Aorta (tissue), 5 donors: ENCODE results near the gene ZNF415. TPM values are rescaled to one million over a fixed set of nuclear protein-coding genes. Genes with fewer than 3 reads are reported as not detected.
"Not testable (repeated sequence)": the region's sequence is repeated elsewhere in the genome, so short reads cannot be mapped to it uniquely, and the experiment has no call there.

Source experiments
- ATAC-seq: fragments of 200-7000 bp; cut with Tn5 transposase; one replicate; pipeline ENCODE4 v1.9.1; 2022; ENCODE audit warnings: moderate library complexity; ENCODE audit not compliant: low FRiP score
- DNase-seq, 2 donors: peaks; one replicate each; pipeline ENCODE4 v3.0.0-alpha.2; 2020
- H3K27ac ChIP-seq, 2 donors: one replicate each; pipeline ENCODE4 v1.5.1; 2013; ENCODE audit warnings: low read length in 2 of 2, mild to moderate bottlenecking in 2 of 2, moderate library complexity in 2 of 2, control low read depth in 1 of 2, inconsistent platforms in 1 of 2, low read depth in 1 of 2
- H3K27me3 ChIP-seq, 2 donors: one replicate each; pipeline ENCODE4 v1.6.1; 2013; ENCODE audit warnings: control low read depth in 1 of 2, low read length in 1 of 2, mild to moderate bottlenecking in 1 of 2, moderate library complexity in 1 of 2; ENCODE audit not compliant: insufficient read depth in 2 of 2, control insufficient read depth in 1 of 2
- H3K36me3 ChIP-seq, 2 donors: one replicate each; pipeline ENCODE4 v1.6.1; 2013; ENCODE audit warnings: control low read depth in 1 of 2, low read length in 1 of 2, mild to moderate bottlenecking in 1 of 2; ENCODE audit not compliant: insufficient read depth in 2 of 2, control insufficient read depth in 1 of 2
- H3K4me1 ChIP-seq, 2 donors: one replicate each; pipeline ENCODE4 v1.6.1; 2013; ENCODE audit warnings: low read length in 2 of 2, control low read depth in 1 of 2, mild to moderate bottlenecking in 1 of 2, moderate library complexity in 1 of 2; ENCODE audit not compliant: insufficient read depth in 2 of 2, control insufficient read depth in 1 of 2
- H3K4me3 ChIP-seq, 2 donors: one replicate each; pipeline ENCODE4 v1.5.1; 2013; ENCODE audit warnings: low read length in 2 of 2, control low read depth in 1 of 2, mild to moderate bottlenecking in 1 of 2
- H3K9me3 ChIP-seq: one replicate; pipeline ENCODE4 v1.6.1; 2013; ENCODE audit warnings: mild to moderate bottlenecking, low read length; ENCODE audit not compliant: control insufficient read depth
- WGBS, 2 donors: extraction: QIAGEN DNeasy Blood & Tissue Kit; methylation state at CpG; one replicate each; pipeline ENCODE4 v1.1.7; 2013; 5-methylcytosine and 5-hydroxymethylcytosine counted together
- intact Hi-C, 2 donors: fragments of 100-400 bp; cut with DNase I; formaldehyde crosslinking; loops; one replicate each; pipeline versions ENCODE4 v1.14.2 to v1.15.0; 2022
- polyA plus RNA-seq, 2 donors: library from polyadenylated mRNA; stranded (reverse); fragments of 200-250 nt; gene quantifications; one replicate each; pipeline ENCODE4 v1.2.3, GENCODE V29; 2013
- total RNA-seq, 2 donors: library from RNA; stranded (reverse); fragmentation: NEBNext Ultra II Directional; extraction: Animal tissue kit (Norgen Biotek cat#: 25700); gene quantifications; one replicate each; pipeline ENCODE4 v1.2.1, GENCODE V29; 2021
- donor health status: healthy with polysubstance abuse.
- donor health status: Bipolar disorder and iron deficiency.
- donor health status: DM: no; HTN: no; CAD: no.
- donor health status: DM: no; HTN: no; CAD: no.
- donor health status: DM: yes; HTN: yes; CAD: no.

The ZNF415 gene
- total and polyA plus RNA-seq, 4 donors = 5.0 to 10.3 (median 8.9) TPM

DNA sequence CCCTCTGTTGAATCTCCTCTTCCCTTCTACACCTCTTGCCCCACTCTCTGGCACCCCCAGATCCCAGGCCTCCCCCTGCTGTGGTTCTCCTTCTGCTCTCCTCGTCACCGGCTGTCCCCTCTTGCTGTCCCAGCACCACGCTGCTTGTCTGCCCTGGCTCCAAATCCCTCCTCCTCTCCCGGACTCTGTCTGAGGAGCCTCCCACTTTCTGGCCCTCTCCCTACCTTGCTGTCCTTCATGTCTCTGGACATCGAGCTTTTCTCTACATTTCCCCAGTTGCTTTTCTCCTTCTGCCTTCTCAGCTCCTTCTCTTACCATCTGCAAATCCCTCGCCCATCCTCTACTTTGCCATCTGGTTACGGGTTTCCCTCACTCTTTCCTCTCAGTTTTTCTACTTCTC is 24.9 kb upstream of the ZNF415 start:
- H3K4me3 ChIP-seq = peak overlapping the region; percentile 65 to 78
- H3K9me3 ChIP-seq = no peaks in the 10 kb centered on the region
- no peak for ATAC-seq
- H3K27me3 ChIP-seq = no peaks in the 10 kb centered on the region
- no peak overlapping the region for H3K27ac ChIP-seq
- intact Hi-C loops = no loop called here
- 7 to 8% methylated on average over 7 of the region's 7 CpGs for WGBS, 2 donors
- DNase-seq = no peak
- H3K36me3 ChIP-seq = peaks cover 0 to 2% of the 10 kb centered on the region in 2 donors
- H3K4me1 ChIP-seq = no peaks in the 10 kb centered on the region

DNA sequence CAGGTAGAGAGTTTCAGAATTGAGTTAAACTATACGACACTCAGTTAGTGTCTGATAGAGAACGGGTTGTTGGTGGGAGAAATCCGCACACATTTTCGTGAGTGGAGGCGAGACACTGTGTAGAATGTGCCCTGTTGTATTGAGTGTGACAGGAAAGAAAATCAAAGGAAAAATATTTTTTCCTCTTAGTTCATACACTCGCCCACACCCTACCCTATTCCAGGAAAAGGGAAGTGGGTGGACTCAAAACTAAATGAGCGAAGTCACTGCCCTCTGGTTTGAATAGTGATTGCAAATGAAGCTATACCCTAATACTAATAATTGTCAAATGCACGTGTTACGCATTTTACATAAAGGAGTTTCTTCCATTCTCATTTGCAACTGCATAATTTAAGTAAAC is 24.1 kb upstream of the ZNF415 start:
- WGBS, 2 donors = 91 to 93% methylated on average over 9 of the region's 9 CpGs
- intact Hi-C loops = no loop called here
- Histone ChIP-seq H3K4me1 (no peaks in the 10 kb centered on the region), H3K9me3 (no peaks in the 10 kb centered on the region), H3K27me3 (no peaks in the 10 kb centered on the region), H3K36me3 (peaks cover 0 to 2% of the 10 kb centered on the region in 2 donors), H3K4me3 (no peak overlapping the region), H3K27ac (no peak overlapping the region)
- no peak for ATAC-seq
- no peak for DNase-seq

DNA sequence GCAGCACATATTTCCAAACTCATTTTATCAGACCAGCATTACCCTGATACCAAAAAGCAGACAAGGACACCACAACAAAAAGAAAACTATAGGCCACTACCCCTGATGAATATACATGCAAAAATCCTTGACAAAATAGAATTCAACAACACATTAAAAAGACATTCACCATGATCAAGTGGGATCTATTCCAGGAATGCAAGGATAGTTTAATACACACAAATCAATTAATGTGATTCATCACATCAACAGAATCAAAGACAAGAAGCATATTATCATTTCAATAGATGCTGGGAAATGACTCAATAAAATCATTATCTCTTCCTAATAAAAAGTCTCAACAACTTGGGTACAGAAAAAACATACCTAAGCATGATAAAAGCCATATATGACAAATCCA is 14.9 kb upstream of the ZNF415 start:
- Histone ChIP-seq H3K4me3 (no peak overlapping the region), H3K4me1 (no peaks in the 10 kb centered on the region), H3K36me3 (peaks cover 11 to 15% of the 10 kb centered on the region in 2 donors), H3K9me3 (peaks cover 27% of the 10 kb centered on the region), H3K27ac (no peak overlapping the region), H3K27me3 (no peaks in the 10 kb centered on the region)
- DNase-seq (no peak), ATAC-seq (no peak)
- intact Hi-C loops = no loop called here

DNA sequence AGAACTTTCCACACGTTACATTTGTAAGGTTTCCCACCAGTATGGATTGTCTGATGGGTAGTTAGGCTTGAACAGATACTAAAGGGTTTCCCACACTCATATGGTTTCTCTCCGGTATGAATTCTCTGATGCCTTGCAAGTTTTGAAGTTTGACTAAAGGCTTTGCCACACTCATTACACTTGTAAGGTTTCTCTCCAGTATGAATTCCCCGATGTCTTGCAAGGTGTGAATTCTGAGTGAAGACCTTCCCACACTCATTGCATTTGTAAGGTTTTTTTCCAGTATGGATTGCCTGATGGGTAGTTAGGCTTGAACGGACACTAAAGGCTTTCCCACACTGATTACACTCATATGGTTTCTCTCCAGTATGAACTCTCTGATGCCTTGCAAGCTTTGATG is 7.6 kb upstream of the ZNF415 start:
- ATAC-seq = no peak
- no peaks in the 10 kb centered on the region for H3K4me1 ChIP-seq
- H3K9me3 ChIP-seq = peaks cover 21% of the 10 kb centered on the region
- WGBS, 2 donors = 99% methylated on average over 4 of the region's 4 CpGs
- no peak overlapping the region for H3K27ac ChIP-seq
- H3K36me3 ChIP-seq = peaks cover 9 to 15% of the 10 kb centered on the region in 2 donors
- no peak for DNase-seq
- intact Hi-C loops = no loop called here
- no peaks in the 10 kb centered on the region for H3K27me3 ChIP-seq
- H3K4me3 ChIP-seq = peak overlapping the region in 1 of 2 donors; percentile 34

DNA sequence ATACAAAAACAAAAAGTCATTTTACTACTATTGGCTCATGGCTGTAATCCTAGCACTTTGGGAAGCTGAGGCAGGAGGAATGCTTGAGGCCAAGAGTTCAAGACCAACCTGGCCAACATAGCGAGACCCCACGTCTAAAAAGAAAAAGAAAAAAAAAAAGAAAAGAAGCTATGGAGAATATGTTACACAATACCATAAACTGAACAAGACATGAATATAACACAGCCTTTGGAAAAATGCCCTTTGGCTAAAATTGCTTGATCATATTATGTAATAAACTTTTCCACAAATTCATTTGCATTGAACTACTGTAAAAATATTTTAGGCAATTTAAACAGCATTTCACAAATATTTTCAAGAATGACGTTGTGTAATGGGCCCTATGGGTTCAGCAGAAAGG is 3.7 kb upstream of the ZNF415 start:
- ATAC-seq (no peak), DNase-seq (no peak)
- Histone ChIP-seq H3K27me3 (no peaks in the 10 kb centered on the region), H3K36me3 (peaks cover 3% of the 10 kb centered on the region in 2 donors), H3K27ac (no peak overlapping the region), H3K9me3 (peaks cover 13% of the 10 kb centered on the region), H3K4me3 (no peak overlapping the region), H3K4me1 (no peaks in the 10 kb centered on the region)
- 86 to 96% methylated on average over 3 of the region's 3 CpGs for WGBS, 2 donors
- intact Hi-C loops = no loop called here

DNA sequence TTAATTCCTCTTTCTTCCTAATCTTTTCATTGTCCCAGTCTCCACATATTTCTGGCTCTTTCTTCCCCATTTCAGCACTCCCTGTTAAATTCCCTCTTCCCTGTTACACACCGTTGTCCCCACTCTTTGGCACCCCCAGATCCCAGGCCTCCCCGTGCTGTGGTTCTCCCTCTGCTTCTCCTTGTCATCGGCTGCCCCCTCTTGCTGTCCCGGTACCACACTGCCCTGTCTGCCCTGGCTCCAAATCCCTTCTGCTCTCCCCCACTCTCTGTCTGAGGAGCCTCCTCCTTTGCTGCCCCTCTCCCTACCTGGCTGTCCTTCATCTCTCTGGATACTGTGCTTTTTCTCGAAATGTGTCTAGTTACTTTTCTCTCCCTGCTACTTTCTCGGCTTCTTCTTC is 983 bp downstream of the ZNF415 start:
- DNase-seq (no peak), ATAC-seq (no peak)
- Histone ChIP-seq H3K9me3 (no peaks in the 10 kb centered on the region), H3K4me1 (no peaks in the 10 kb centered on the region), H3K27me3 (no peaks in the 10 kb centered on the region), H3K27ac (no peak overlapping the region), H3K4me3 (peak overlapping the region in 1 of 2 donors; percentile 54), H3K36me3 (no peaks in the 10 kb centered on the region)
- 27 to 37% methylated on average over 6 of the region's 6 CpGs for WGBS, 2 donors
- intact Hi-C loops = loop anchor here in 1 of 2 donors (2.0 kb wide), 1 partner anchor 29 kb away; the partner anchor contains the start of gene ZNF160

DNA sequence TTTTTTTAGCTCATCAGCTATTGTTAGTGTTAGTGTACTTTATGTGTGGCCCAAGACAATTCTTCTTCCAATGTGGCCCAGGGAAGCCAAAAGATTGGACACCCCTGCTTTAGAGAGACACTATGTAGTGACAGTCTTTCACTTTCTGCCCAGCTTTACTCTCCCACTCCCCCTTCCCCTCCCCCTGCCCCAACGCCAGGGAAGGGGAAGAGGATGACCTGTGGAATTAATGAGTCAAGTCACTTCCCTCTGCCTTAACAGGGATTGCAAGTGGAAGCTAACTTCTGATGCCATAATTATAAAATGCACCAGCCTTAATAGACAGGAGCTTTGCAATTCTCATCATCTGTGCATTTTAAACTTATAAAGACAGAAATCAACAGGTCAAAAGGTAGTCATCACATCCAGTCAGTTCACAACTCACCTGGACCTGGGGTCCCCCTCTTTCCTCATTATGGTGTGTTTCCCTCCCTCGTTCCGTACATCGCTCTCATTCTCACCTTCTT is 1.6 kb downstream of the ZNF415 start:
- ATAC-seq (no peak), DNase-seq (no peak)
- no peak overlapping the region for H3K4me3 ChIP-seq
- intact Hi-C loops = no loop called here
- H3K27me3 ChIP-seq = no peaks in the 10 kb centered on the region
- 84 to 88% methylated on average over 4 of the region's 4 CpGs for WGBS, 2 donors
- H3K36me3 ChIP-seq = no peaks in the 10 kb centered on the region
- no peaks in the 10 kb centered on the region for H3K9me3 ChIP-seq
- H3K27ac ChIP-seq = no peak overlapping the region
- no peaks in the 10 kb centered on the region for H3K4me1 ChIP-seq

DNA sequence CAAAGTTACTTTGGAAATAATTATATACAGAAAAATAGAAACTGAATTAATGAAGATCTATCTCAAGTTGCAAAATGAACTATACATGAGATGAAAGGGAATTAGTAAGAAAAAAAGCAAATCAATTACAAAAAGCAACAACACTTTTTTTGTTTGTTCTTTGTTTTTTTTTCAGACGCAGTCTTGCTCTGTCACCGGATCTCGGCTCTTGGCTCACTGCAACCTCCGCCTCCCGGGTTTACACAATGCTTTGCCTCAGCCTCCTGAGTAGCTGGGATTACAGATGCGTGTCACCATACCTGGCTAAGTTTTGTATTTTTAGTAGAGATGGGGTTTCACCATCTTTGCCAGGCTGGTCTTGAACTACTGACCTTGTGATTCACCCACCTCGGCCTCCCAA is 2.2 kb downstream of the ZNF415 start:
- ATAC-seq (no peak), DNase-seq (no peak)
- no peaks in the 10 kb centered on the region for H3K36me3 ChIP-seq
- H3K27ac ChIP-seq = no peak overlapping the region
- intact Hi-C loops = no loop called here
- H3K4me3 ChIP-seq = no peak overlapping the region
- H3K27me3 ChIP-seq = no peaks in the 10 kb centered on the region
- 85 to 92% methylated on average over 7 of the region's 7 CpGs for WGBS, 2 donors
- H3K4me1 ChIP-seq = no peaks in the 10 kb centered on the region
- H3K9me3 ChIP-seq = no peaks in the 10 kb centered on the region

DNA sequence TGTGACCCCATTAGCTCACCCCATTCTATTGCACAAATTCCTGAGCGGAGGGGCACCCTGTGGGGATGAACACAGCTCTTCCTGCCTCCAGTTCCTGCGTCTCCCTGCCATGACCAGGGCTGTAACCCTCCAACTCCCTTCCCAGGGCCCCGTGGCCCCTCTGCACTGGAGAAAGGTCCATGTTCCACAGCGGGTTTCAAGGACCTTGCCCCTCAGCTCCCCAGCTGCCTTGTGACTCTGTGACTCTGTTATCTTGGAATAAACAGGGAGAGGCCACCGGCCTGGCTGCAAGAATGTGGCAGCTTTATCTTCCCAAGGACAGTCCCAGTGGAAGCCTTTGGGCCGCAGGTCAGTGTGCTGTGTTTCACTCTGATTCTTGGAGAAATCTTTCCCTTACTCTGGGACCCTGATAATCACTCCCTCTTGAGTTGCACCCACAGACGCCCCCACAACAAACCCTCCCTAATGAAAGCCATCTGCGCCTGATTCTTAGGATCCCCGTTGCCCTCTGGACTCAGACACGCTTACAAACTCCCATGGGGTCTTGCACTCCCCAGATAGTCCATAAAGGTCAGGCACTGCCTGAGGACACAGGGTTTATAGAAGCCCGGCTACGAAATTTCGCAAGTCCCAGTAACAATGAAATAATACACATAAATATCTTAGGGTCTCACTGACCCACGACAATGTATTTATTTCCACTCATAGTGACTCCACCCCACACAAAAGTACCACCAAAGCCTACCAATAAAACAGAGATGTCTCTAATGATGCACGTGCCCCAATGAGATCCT is 5.8 kb downstream of the ZNF415 start:
- H3K36me3 ChIP-seq, H3K27ac ChIP-seq, H3K4me3 ChIP-seq, DNase-seq, intact Hi-C loops, ATAC-seq, H3K27me3 ChIP-seq, H3K9me3 ChIP-seq, H3K4me1 ChIP-seq: not testable (repeated sequence)
- 75 to 78% methylated on average over 7 to 8 of the region's 15 CpGs for WGBS, 2 donors
